LHCN-M2 (cell line): ENCODE results near the gene DNAJC28. TPM values are rescaled to one million over a fixed set of nuclear protein-coding genes. Genes with fewer than 3 reads are reported as not detected.
"Not testable (repeated sequence)": the region's sequence is repeated elsewhere in the genome, so short reads cannot be mapped to it uniquely, and the experiment has no call there.

ENCODE experiments used
- DNase-seq: peaks from one replicate; pipeline ENCODE4 v3.0.0-alpha.2; 2012; ENCODE audit warnings: low read depth
- polyA plus RNA-seq: library from polyadenylated mRNA; unstranded; fragments of >200 nt; gene quantifications from one replicate; pipeline ENCODE4 v1.2.1, GENCODE V29; 2012; ENCODE audit warnings: missing spikeins
- total RNA-seq: library from RNA; depleted of rRNA; stranded (reverse); fragments of >200 nt; gene quantifications from 2 replicates; pipeline ENCODE4 v1.2.3, GENCODE V29; 2014; rRNA removed

DNAJC28 gene
- 0.77 and 1.1 TPM in 2 replicates for total RNA-seq
- 0.53 TPM for polyA plus RNA-seq

GRCh38 chr21:33491373-33492102 is at the start of gene DNAJC28:
TSS of gene DNAJC28 (minus strand) at chr21:33491716. CDS start at chr21:33489393, 2,323 bp downstream.
- peak; percentile 86 for DNase-seq

- DNase-seq = no peak
Measured at GRCh38 chr21:33541105-33541711, 49.7 kb upstream of the DNAJC28 start.

GRCh38 chr21:33540711-33541104 is 49.2 kb upstream of the DNAJC28 start:
- no peak for DNase-seq

GRCh38 chr21:33539616-33540015 is 48.1 kb upstream of the DNAJC28 start:
- peak; percentile 29 for DNase-seq

GRCh38 chr21:33537212-33537611 is 45.7 kb upstream of the DNAJC28 start:
- DNase-seq = no peak

GRCh38 chr21:33531007-33531406 is 39.5 kb upstream of the DNAJC28 start:
- DNase-seq = no peak

GRCh38 chr21:33522953-33523349 is 31.4 kb upstream of the DNAJC28 start:
- DNase-seq = no peak

GRCh38 chr21:33522297-33522952 is 30.9 kb upstream of the DNAJC28 start:
- DNase-seq = no peak

- no peak for DNase-seq
Measured at GRCh38 chr21:33518899-33519298, 27.4 kb upstream of the DNAJC28 start.

GRCh38 chr21:33514229-33514628 is 22.7 kb upstream of the DNAJC28 start:
- no peak for DNase-seq

GRCh38 chr21:33512481-33512880 is 21.0 kb upstream of the DNAJC28 start:
- no peak for DNase-seq

GRCh38 chr21:33511639-33512038 is 20.1 kb upstream of the DNAJC28 start:
- no peak for DNase-seq

GRCh38 chr21:33510826-33511225 is 19.3 kb upstream of the DNAJC28 start:
- DNase-seq = no peak

GRCh38 chr21:33507003-33507402 is 15.5 kb upstream of the DNAJC28 start:
- not testable (repeated sequence) for DNase-seq

- no peak for DNase-seq
Measured at GRCh38 chr21:33505833-33506232, 14.3 kb upstream of the DNAJC28 start.

- DNase-seq = no peak
Measured at GRCh38 chr21:33496345-33496744, 4.8 kb upstream of the DNAJC28 start.

GRCh38 chr21:33495743-33496142 is 4.2 kb upstream of the DNAJC28 start:
- no peak for DNase-seq

GRCh38 chr21:33493756-33494155 is 2.2 kb upstream of the DNAJC28 start:
- no peak for DNase-seq

- DNase-seq = peak; percentile 18
Measured at GRCh38 chr21:33492571-33492970, 1.1 kb upstream of the DNAJC28 start.

GRCh38 chr21:33490991-33491372 is 534 bp downstream of the DNAJC28 start:
- DNase-seq = peak; percentile 3

GRCh38 chr21:33488936-33489335 is 2.6 kb downstream of the DNAJC28 start:
- no peak for DNase-seq

- DNase-seq = no peak
Measured at GRCh38 chr21:33487996-33488395, 3.5 kb downstream of the DNAJC28 start.
